ENCODE data around the gene ROBO1. TPM values are rescaled to one million over a fixed set of nuclear protein-coding genes. Genes with fewer than 3 reads are reported as not detected.

ROBO1 gene
- total RNA-seq, 3 donors from 2014 or later, result 12.7 to 50.7 (median 23.6) TPM

GRCh38 chr3:78737988-78738387, 1029.8 kb downstream of the ROBO1 start:
- no peaks in the 10 kb centered on the region for H3K4me1 ChIP-seq
- TF ChIP-seq CTCF (IDR thresholded peaks at IDR 0.05), result no peak
- TF ChIP-seq POLR2A (IDR thresholded peaks at IDR 0.05), result no peak
- no peak for TF ChIP-seq POLR2AphosphoS5 (IDR thresholded peaks at IDR 0.05)
- no peak for DNase-seq (ENCODE audit: low spot score in 2 of 2)
- H3K9me3 ChIP-seq, result no peaks in the 10 kb centered on the region
- H3K36me3 ChIP-seq, result no peaks in the 10 kb centered on the region
- intact Hi-C loops (cut with DNase I; ENCODE audit: low total_unique reads), result no loop called here
- H3K27ac ChIP-seq, result no peak overlapping the region
- H3K27me3 ChIP-seq, result no peaks in the 10 kb centered on the region
- no peak overlapping the region for H3K4me3 ChIP-seq

GRCh38 chr3:78736863-78737262, 1030.9 kb downstream of the ROBO1 start:
- intact Hi-C loops (cut with DNase I; ENCODE audit: low total_unique reads), result no loop called here
- Histone ChIP-seq H3K27me3 (no peaks in the 10 kb centered on the region), H3K27ac (no peak overlapping the region), H3K4me1 (no peaks in the 10 kb centered on the region), H3K9me3 (no peaks in the 10 kb centered on the region), H3K36me3 (no peaks in the 10 kb centered on the region), H3K4me3 (no peak overlapping the region)
- no peak for TF ChIP-seq POLR2A (IDR thresholded peaks at IDR 0.05)
- no peak for TF ChIP-seq CTCF (IDR thresholded peaks at IDR 0.05)
- TF ChIP-seq POLR2AphosphoS5 (IDR thresholded peaks at IDR 0.05), result no peak
- DNase-seq (ENCODE audit: low spot score in 2 of 2), result no peak

GRCh38 chr3:78734048-78734637, 1033.7 kb downstream of the ROBO1 start:
- intact Hi-C loops (cut with DNase I; ENCODE audit: low total_unique reads), result no loop called here
- H3K4me1 ChIP-seq, result no peaks in the 10 kb centered on the region
- H3K36me3 ChIP-seq, result no peaks in the 10 kb centered on the region
- H3K27ac ChIP-seq, result no peak overlapping the region
- no peak overlapping the region for H3K4me3 ChIP-seq
- H3K27me3 ChIP-seq, result no peaks in the 10 kb centered on the region
- no peak for TF ChIP-seq POLR2A (IDR thresholded peaks at IDR 0.05)
- TF ChIP-seq CTCF (IDR thresholded peaks at IDR 0.05), result no peak
- TF ChIP-seq POLR2AphosphoS5 (IDR thresholded peaks at IDR 0.05), result no peak
- no peak for DNase-seq (ENCODE audit: low spot score in 2 of 2)
- H3K9me3 ChIP-seq, result no peaks in the 10 kb centered on the region

- TF ChIP-seq POLR2A (IDR thresholded peaks at IDR 0.05) (no peak), POLR2AphosphoS5 (IDR thresholded peaks at IDR 0.05) (no peak), CTCF (IDR thresholded peaks at IDR 0.05) (no peak)
- Histone ChIP-seq H3K4me3 (no peak overlapping the region), H3K36me3 (no peaks in the 10 kb centered on the region), H3K27ac (no peak overlapping the region), H3K9me3 (no peaks in the 10 kb centered on the region), H3K27me3 (no peaks in the 10 kb centered on the region), H3K4me1 (no peaks in the 10 kb centered on the region)
- DNase-seq (ENCODE audit: low spot score in 2 of 2), result no peak
- intact Hi-C loops (cut with DNase I; ENCODE audit: low total_unique reads), result no loop called here
Observed at GRCh38 chr3:78732893-78733292, 1034.9 kb downstream of the ROBO1 start.

GRCh38 chr3:78732471-78732870, 1035.3 kb downstream of the ROBO1 start:
- Histone ChIP-seq H3K9me3 (no peaks in the 10 kb centered on the region), H3K27me3 (no peaks in the 10 kb centered on the region), H3K36me3 (no peaks in the 10 kb centered on the region), H3K4me1 (no peaks in the 10 kb centered on the region), H3K4me3 (no peak overlapping the region), H3K27ac (no peak overlapping the region)
- intact Hi-C loops (cut with DNase I; ENCODE audit: low total_unique reads), result no loop called here
- no peak for DNase-seq (ENCODE audit: low spot score in 2 of 2)
- no peak for TF ChIP-seq POLR2A (IDR thresholded peaks at IDR 0.05)
- no peak for TF ChIP-seq POLR2AphosphoS5 (IDR thresholded peaks at IDR 0.05)
- no peak for TF ChIP-seq CTCF (IDR thresholded peaks at IDR 0.05)
